ENCODE results near the gene KCNJ9.

- TF ChIP-seq CTCF (IDR thresholded peaks at IDR 0.05; ENCODE audit: low read length) (no peak), EZH2 (optimal IDR thresholded peaks at IDR 0.05; ENCODE audit: low read depth, low read length) (no peak), EZH2phosphoT487 (IDR thresholded peaks at IDR 0.05; ENCODE audit: low read length) (no peak)
These were observed 47.7 kb downstream of the KCNJ9 start for GRCh38 chr1:160129046-160129445.
